Stomach (tissue), 9 donors: ENCODE results near the gene VN1R2. TPM values are rescaled to one million over a fixed set of nuclear protein-coding genes. Genes with fewer than 3 reads are reported as not detected.
A peak's percentile ranks its signal among the peaks of the same experiment; 100 is the strongest.
"Not testable (repeated sequence)": the region's sequence is repeated elsewhere in the genome, so short reads cannot be mapped to it uniquely, and the experiment has no call there.

Experiments
- DNase-seq, 2 donors: peaks; one replicate each; pipeline versions ENCODE4 v3.0.0 to v3.0.0-alpha.2; 2013 to 2019
- H3K27ac ChIP-seq, 5 donors: fragments of 200-600 bp in 4 of 5; sonication (generic) in 4 of 5; one replicate each; pipeline ENCODE4 v1.5.1; 2013 to 2019; ENCODE audit warnings: mild to moderate bottlenecking in 1 of 5, moderate library complexity in 1 of 5
- H3K27me3 ChIP-seq, 3 donors: fragments of 200-600 bp; sonication (generic); one replicate each; pipeline ENCODE4 v1.5.1; 2017 to 2019; ENCODE audit warnings: mixed run types in 1 of 3
- H3K36me3 ChIP-seq, 4 donors: fragments of 200-600 bp; sonication (generic); 1 replicate in 3 of 4; 2 replicates in 1 of 4; pipeline ENCODE4 v1.5.1; 2016 to 2019
- H3K4me1 ChIP-seq, 4 donors: fragments of 200-600 bp; sonication (generic); one replicate each; pipeline ENCODE4 v1.5.1; 2016 to 2019
- H3K4me3 ChIP-seq, 4 donors: fragments of 200-600 bp; sonication (generic) in 3 of 4; one replicate each; pipeline ENCODE4 v1.5.1; 2016 to 2019; ENCODE audit warnings: mild to moderate bottlenecking in 1 of 4
- H3K9me3 ChIP-seq, 4 donors: fragments of 200-600 bp; sonication (generic); one replicate each; pipeline ENCODE4 v1.5.1; 2016 to 2019
- CTCF ChIP-seq, 7 experiments: fragments of 450-650 bp in 4 of 7; fragments of 200-600 bp in 3 of 7; sonication (generic) in 3 of 7; IDR thresholded peaks; one replicate each; pipeline ENCODE4 v1.5.1; 2016 to 2019; ENCODE audit warnings: antibody characterized with exemption in 7 of 7, control low read depth in 2 of 7, mild to moderate bottlenecking in 1 of 7
- EP300 ChIP-seq: sonication (generic); formaldehyde crosslinking; IDR thresholded peaks from one replicate; pipeline ENCODE4 v1.6.1; 2017; ENCODE audit warnings: antibody characterized with exemption
- POLR2A ChIP-seq, 4 donors: fragments of 450-650 bp; IDR thresholded peaks; one replicate each; pipeline ENCODE4 v1.6.1; 2016; ENCODE audit warnings: antibody characterized with exemption in 4 of 4, control low read depth in 2 of 4, mild to moderate bottlenecking in 1 of 4, moderate library complexity in 1 of 4
- POLR2AphosphoS5 ChIP-seq, 3 donors: sonication (generic); formaldehyde crosslinking; IDR thresholded peaks; one replicate each; pipeline ENCODE4 v1.6.1; 2016; ENCODE audit warnings: antibody characterized with exemption in 3 of 3
- WGBS, 5 donors: extraction: QIAGEN DNeasy Blood & Tissue Kit in 3 of 5; methylation state at CpG; one replicate each; pipeline versions ENCODE4 v1.1.5 to v1.1.7; 2013 to 2018; 5-methylcytosine and 5-hydroxymethylcytosine counted together
- intact Hi-C: fragments of 100-400 bp; cut with DNase I; formaldehyde crosslinking; loops from one replicate; pipeline ENCODE4 v1.15.1; 2023; ENCODE audit warnings: low total_unique reads
- polyA plus RNA-seq, 3 donors: library from polyadenylated mRNA; stranded (reverse); fragments of 200-250 nt; gene quantifications; one replicate each; pipeline ENCODE4 v1.2.3, GENCODE V29; 2013
- total RNA-seq, 5 donors: library from RNA; depleted of rRNA; stranded (reverse); fragments of >200 nt; gene quantifications; one replicate each; pipeline versions ENCODE4 v1.1.0 to v1.2.3, GENCODE V29; 2014 to 2016
- donor health status: healthy with polysubstance abuse.
- donor health status: Bipolar disorder and iron deficiency.
- donor health status: healthy.

Gene VN1R2
- total and polyA plus RNA-seq, 8 donors, result not detected

DNA sequence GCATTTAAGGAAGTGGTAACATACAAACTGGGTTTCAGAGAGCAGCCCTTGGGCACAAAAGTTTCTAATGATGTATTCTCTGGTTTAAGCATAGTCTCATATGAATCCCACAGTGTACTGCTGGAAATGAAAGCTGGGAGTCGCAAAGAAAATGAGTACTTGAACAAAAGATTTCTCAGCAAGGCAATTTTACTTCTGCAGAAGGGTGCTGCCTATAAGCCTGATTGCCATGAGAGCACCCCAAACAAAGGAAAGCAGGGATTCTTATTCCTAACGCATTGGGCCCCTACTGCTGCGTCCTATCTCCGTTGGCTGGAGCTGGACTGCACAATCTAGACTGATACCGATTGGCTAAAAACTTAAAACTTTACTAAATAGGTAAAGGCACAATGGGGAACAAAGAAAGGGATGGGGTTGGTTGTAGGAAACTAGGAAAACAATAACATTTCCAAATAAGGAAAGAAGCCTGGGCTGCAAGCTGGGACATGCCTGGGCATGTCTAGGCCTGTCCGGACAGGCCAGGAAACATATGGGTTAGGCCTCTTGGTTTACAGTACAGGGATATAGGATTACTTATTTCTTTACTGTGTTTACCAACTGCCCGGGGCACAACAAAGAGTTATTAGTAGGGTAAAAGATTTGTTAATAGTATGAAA is 36.8 kb downstream of the VN1R2 start:
- H3K27ac ChIP-seq, result no peak overlapping the region
- TF ChIP-seq CTCF (IDR thresholded peaks at IDR 0.05) (no peak), EP300 (no peak), POLR2AphosphoS5 (IDR thresholded peaks at IDR 0.05) (no peak), POLR2A (IDR thresholded peaks at IDR 0.05) (no peak)
- H3K27me3 ChIP-seq, result no peaks in the 10 kb centered on the region
- H3K9me3 ChIP-seq, result peaks cover 9 to 68% (median 46%) of the 10 kb centered on the region in 4 donors
- no peaks in the 10 kb centered on the region for H3K36me3 ChIP-seq
- no peak overlapping the region for H3K4me3 ChIP-seq
- DNase-seq, result no peak
- H3K4me1 ChIP-seq, result no peaks in the 10 kb centered on the region
- 69 to 91% (median 85%) methylated on average over 7 of the region's 7 CpGs for WGBS, 5 donors
- intact Hi-C loops, result no loop called here

DNA sequence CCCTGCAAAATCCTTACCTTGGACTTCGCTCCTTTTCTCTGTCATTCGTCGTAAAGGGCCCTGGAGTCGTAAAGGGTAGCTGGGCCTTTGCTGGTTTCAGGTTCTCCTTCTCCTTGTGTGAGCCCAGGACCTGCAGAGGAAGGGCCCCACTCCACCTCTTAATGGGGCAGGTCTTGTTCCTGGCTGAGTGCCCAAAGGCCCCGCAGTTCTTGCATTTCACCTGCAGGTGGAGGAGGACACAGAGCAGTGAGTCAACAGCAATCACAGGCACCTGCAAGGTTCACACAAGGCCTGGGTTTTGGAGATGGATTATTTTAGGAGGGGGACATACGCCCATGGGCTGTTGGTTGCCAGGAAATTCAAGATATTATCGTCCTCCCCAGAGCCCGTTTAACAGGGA is 43.2 kb downstream of the VN1R2 start:
- H3K27me3 ChIP-seq, result peaks cover 0 to 22% (median 0%) of the 10 kb centered on the region in 3 donors
- H3K4me1 ChIP-seq, H3K36me3 ChIP-seq, H3K4me3 ChIP-seq, DNase-seq, H3K27ac ChIP-seq, intact Hi-C loops: not testable (repeated sequence)
- H3K9me3 ChIP-seq, result peaks cover 0 to 19% (median 9%) of the 10 kb centered on the region in 4 donors
- 40 to 60% (median 57%) methylated on average over 1 to 2 of the region's 8 CpGs; no CpG with 5 or more reads in 2 of the 5 donors for WGBS, 5 donors

- peak in 1 of 2 donors; percentile 64 for DNase-seq
- no peak overlapping the region for H3K27ac ChIP-seq
- peaks cover 0 to 35% (median 22%) of the 10 kb centered on the region in 4 donors for H3K9me3 ChIP-seq
- intact Hi-C loops, result no loop called here
- H3K4me3 ChIP-seq, result peak overlapping the region in 1 of 4 donors; percentile 22
- H3K27me3 ChIP-seq, result peaks cover 0 to 60% (median 7%) of the 10 kb centered on the region in 3 donors
- TF ChIP-seq CTCF (IDR thresholded peaks at IDR 0.05) (peak in 1 of 7 experiments; percentile 31), POLR2A (IDR thresholded peaks at IDR 0.05) (no peak), POLR2AphosphoS5 (IDR thresholded peaks at IDR 0.05) (no peak), EP300 (no peak)
- H3K4me1 ChIP-seq, result peaks cover 0 to 6% (median 2%) of the 10 kb centered on the region in 4 donors
- no peaks in the 10 kb centered on the region for H3K36me3 ChIP-seq
- WGBS, 5 donors, result 6 to 9% (median 7%) methylated on average over 8 to 32 of the region's 32 CpGs
Measured at GRCh38 chr19:53308339-53308811, 50.3 kb downstream of the VN1R2 start.

Other genes starting within 250 kb of the VN1R2 start
- gene ERVV-1, start 244.4 kb upstream of the VN1R2 start, total RNA-seq, result not detected
- gene ERVV-1, start 244.4 kb upstream of the VN1R2 start, polyA plus RNA-seq, result not detected
- gene ERVV-2, start 213.6 kb upstream of the VN1R2 start, total RNA-seq, result not detected
- not detected for gene ERVV-2, start 213.6 kb upstream of the VN1R2 start, polyA plus RNA-seq
- 10 to 100 TPM; 28.1 to 96.0 (median 56.7) TPM for gene ZNF160, start 154.9 kb upstream of the VN1R2 start, total RNA-seq
- 10 to 100 TPM in 1 of 3 donors, 1 to 10 TPM in 2; 7.3 to 13.5 (median 9.2) TPM for gene ZNF160, start 154.9 kb upstream of the VN1R2 start, polyA plus RNA-seq
- 100 to 1,000 TPM in 1 of 5 donors, 10 to 100 TPM in 2, 1 to 10 TPM in 1, under 1 TPM in 1; 0.29 to 281 (median 15.2) TPM for gene ZNF415, start 125.4 kb upstream of the VN1R2 start, total RNA-seq
- gene ZNF415, start 125.4 kb upstream of the VN1R2 start, polyA plus RNA-seq, result 10 to 100 TPM in 1 of 3 donors, 1 to 10 TPM in 2; 5.5 to 11.2 (median 6.5) TPM
- 10 to 100 TPM in 3 of 5 donors, 1 to 10 TPM in 2; 3.9 to 19.3 (median 12.5) TPM for gene ZNF347, start 99.2 kb upstream of the VN1R2 start, total RNA-seq
- 1 to 10 TPM; 1.3 to 2.3 (median 1.4) TPM for gene ZNF347, start 99.2 kb upstream of the VN1R2 start, polyA plus RNA-seq
- gene ZNF665, start 64.9 kb upstream of the VN1R2 start, total RNA-seq, result 1 to 10 TPM in 4 of 5 donors, under 1 TPM in 1; 0.72 to 9.5 (median 1.8) TPM
- gene ZNF665, start 64.9 kb upstream of the VN1R2 start, polyA plus RNA-seq, result 1 to 10 TPM; 1.2 to 2.9 (median 2.3) TPM
- 10 to 100 TPM in 1 of 5 donors, 1 to 10 TPM in 2, not detected in 2; 6.5 to 35.6 (median 9.8) TPM for gene ZNF677, start 3.4 kb upstream of the VN1R2 start, total RNA-seq
- 10 to 100 TPM in 1 of 3 donors, 1 to 10 TPM in 2; 6.2 to 11.2 (median 7.5) TPM for gene ZNF677, start 3.4 kb upstream of the VN1R2 start, polyA plus RNA-seq
- not detected for gene VN1R4, start 9.4 kb downstream of the VN1R2 start, total RNA-seq
- not detected for gene VN1R4, start 9.4 kb downstream of the VN1R2 start, polyA plus RNA-seq
- 10 to 100 TPM in 3 of 5 donors, 1 to 10 TPM in 2; 1.2 to 28.6 (median 10.8) TPM for gene ZNF845, start 75.5 kb downstream of the VN1R2 start, total RNA-seq
- gene ZNF845, start 75.5 kb downstream of the VN1R2 start, polyA plus RNA-seq, result 1 to 10 TPM; 1.6 to 2.6 (median 2.4) TPM
- gene ZNF525, start 107.4 kb downstream of the VN1R2 start, total RNA-seq, result 10 to 100 TPM in 3 of 5 donors, 1 to 10 TPM in 2; 3.6 to 33.3 (median 10.4) TPM
- gene ZNF525, start 107.4 kb downstream of the VN1R2 start, polyA plus RNA-seq, result 1 to 10 TPM; 2.9 to 5.8 (median 4.7) TPM
- 10 to 100 TPM; 10.1 to 35.7 (median 18.9) TPM for gene ZNF765, start 136.9 kb downstream of the VN1R2 start, total RNA-seq
- 1 to 10 TPM; 2.1 to 2.8 (median 2.7) TPM for gene ZNF765, start 136.9 kb downstream of the VN1R2 start, polyA plus RNA-seq
- gene ZNF761, start 173.7 kb downstream of the VN1R2 start, total RNA-seq, result 10 to 100 TPM in 1 of 5 donors, 1 to 10 TPM in 3, under 1 TPM in 1; 0.58 to 16.3 (median 5.4) TPM
- gene ZNF761, start 173.7 kb downstream of the VN1R2 start, polyA plus RNA-seq, result 10 to 100 TPM in 1 of 3 donors, 1 to 10 TPM in 2; 6.5 to 10.5 (median 7.6) TPM
- 1 to 10 TPM in 4 of 5 donors, under 1 TPM in 1; 0.45 to 6.8 (median 3.5) TPM for gene ZNF813, start 209.4 kb downstream of the VN1R2 start, total RNA-seq
- 1 to 10 TPM in 1 of 3 donors, under 1 TPM in 2; 0.70 to 1.7 (median 1.00) TPM for gene ZNF813, start 209.4 kb downstream of the VN1R2 start, polyA plus RNA-seq